Measurements from ENCODE around the gene RGS9. TPM values are rescaled to one million over a fixed set of nuclear protein-coding genes. Genes with fewer than 3 reads are reported as not detected.

The RGS9 gene
- total and polyA plus RNA-seq, 2 of the 13 experiments (the other 11 are each of a cell fraction or from before 2014, with no cell fraction given): 0.44 to 0.74 TPM

GRCh38 chr17:65191811-65192740 is 54.9 kb downstream of the RGS9 start (continued):
- TF ChIP-seq ZNF143 (CRISPR knock-in tag; IDR thresholded peaks at IDR 0.05) (no peak), KLF6 (CRISPR knock-in tag; IDR thresholded peaks at IDR 0.05) (no peak), ZNF570 (CRISPR knock-in tag; IDR thresholded peaks at IDR 0.05; ENCODE audit: borderline replicate concordance) (no peak), FOSL2 (CRISPR knock-in tag; IDR thresholded peaks at IDR 0.05) (peak; percentile 37; the same call in 1 of the 2 replicates), HMGA1 (CRISPR knock-in tag; conservative IDR thresholded peaks at IDR 0.05) (no peak), ZSCAN9 (CRISPR knock-in tag; IDR thresholded peaks at IDR 0.05; ENCODE audit: borderline replicate concordance) (no peak), ELF3 (CRISPR knock-in tag; IDR thresholded peaks at IDR 0.05) (no peak), ADNP (CRISPR knock-in tag; IDR thresholded peaks at IDR 0.05) (no peak), CEBPG (CRISPR knock-in tag; IDR thresholded peaks at IDR 0.05) (peak; percentile 65), PBX3 (CRISPR knock-in tag; IDR thresholded peaks at IDR 0.05; ENCODE audit: borderline replicate concordance) (no peak), BCL6 (CRISPR knock-in tag; IDR thresholded peaks at IDR 0.05) (no peak), ZNF629 (CRISPR knock-in tag; conservative IDR thresholded peaks at IDR 0.05) (no peak), CEBPB (IDR thresholded peaks at IDR 0.05; ENCODE audit: borderline replicate concordance, low read depth, low read length) (peak; percentile 77), TFDP1 (CRISPR knock-in tag; IDR thresholded peaks at IDR 0.05; ENCODE audit: borderline replicate concordance) (no peak)

Data from HepG2 (cell line).